Activated T-cell treated with anti-CD3 and anti-CD28 coated beads, Interleukin-2, amount 50 U/mL, for 48 hours (primary cell): Measurements from ENCODE around the gene IPO13.

Experiments used
- DNase-seq, 2 experiments: peaks; one replicate each; pipeline ENCODE4 v3.0.0-alpha.2; 2020

Gene IPO13

DNA sequence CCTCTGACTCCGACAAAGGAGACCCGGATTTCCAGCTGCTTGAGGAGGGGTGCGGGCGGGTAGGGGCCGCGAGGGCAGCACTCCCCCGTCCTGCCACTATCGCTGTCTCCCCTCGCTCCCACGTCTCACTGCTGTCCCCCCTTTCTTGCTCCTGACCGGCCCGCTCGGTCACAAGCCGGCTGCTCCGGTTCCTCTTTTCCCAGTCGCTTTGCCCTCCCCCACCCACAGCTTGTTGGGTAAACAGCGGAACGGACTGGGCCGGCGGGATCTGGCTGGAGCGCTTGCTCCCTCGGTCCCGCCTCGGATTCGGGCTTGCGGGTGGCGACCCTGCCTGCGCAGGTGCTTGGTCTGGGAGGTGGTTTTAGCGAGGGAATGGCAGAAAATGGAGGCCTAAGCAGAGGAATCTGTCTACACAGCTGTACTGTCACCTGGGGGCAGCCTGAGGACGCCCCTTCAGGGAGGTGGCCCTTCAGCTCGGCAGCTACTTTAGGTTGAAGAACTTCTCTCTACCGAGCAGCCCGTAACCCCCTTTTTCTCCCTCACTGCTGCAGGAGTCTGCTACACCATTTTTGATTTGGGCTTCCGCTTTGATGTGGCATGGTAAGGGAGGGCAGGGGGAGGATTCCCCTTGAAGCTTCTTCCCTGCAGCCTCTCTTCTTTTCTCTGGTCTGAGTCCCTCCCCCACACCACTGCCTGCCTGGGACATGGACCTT is 28.7 kb downstream of the IPO13 start:
- peak in 1 of 2 experiments; percentile 48 for DNase-seq

DNA sequence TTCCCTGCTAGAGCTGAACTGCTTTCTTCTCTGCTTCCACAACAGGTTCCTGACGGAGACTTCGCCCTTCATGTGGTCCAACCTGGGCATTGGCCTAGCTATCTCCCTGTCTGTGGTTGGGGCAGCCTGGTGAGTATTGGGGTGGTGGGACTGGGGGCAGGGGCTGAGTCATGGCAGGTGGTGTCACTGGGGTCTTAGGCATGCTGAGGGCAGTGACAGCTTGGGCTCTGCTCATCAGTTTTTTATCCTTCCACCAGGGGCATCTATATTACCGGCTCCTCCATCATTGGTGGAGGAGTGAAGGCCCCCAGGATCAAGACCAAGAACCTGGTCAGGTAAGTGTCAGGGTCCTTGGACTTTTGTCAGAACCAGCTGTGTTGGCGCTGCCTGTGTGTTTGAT is 29.3 kb downstream of the IPO13 start:
- DNase-seq: no peak

DNA sequence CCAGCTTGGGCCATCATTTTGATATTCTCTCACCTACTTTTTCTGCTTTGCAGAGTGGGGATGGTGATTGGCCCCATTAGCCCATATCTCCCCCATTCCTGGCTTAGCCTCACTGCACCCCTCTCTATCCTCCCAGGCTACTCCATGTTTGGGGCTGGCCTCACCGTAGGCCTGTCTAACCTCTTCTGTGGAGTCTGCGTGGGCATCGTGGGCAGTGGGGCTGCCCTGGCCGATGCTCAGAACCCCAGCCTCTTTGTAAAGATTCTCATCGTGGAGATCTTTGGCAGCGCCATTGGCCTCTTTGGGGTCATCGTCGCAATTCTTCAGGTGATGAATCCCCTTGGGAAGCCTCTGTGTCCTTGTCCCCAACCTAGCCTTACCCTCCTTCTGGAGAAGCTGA is 30.1 kb downstream of the IPO13 start:
- no peak for DNase-seq

DNA sequence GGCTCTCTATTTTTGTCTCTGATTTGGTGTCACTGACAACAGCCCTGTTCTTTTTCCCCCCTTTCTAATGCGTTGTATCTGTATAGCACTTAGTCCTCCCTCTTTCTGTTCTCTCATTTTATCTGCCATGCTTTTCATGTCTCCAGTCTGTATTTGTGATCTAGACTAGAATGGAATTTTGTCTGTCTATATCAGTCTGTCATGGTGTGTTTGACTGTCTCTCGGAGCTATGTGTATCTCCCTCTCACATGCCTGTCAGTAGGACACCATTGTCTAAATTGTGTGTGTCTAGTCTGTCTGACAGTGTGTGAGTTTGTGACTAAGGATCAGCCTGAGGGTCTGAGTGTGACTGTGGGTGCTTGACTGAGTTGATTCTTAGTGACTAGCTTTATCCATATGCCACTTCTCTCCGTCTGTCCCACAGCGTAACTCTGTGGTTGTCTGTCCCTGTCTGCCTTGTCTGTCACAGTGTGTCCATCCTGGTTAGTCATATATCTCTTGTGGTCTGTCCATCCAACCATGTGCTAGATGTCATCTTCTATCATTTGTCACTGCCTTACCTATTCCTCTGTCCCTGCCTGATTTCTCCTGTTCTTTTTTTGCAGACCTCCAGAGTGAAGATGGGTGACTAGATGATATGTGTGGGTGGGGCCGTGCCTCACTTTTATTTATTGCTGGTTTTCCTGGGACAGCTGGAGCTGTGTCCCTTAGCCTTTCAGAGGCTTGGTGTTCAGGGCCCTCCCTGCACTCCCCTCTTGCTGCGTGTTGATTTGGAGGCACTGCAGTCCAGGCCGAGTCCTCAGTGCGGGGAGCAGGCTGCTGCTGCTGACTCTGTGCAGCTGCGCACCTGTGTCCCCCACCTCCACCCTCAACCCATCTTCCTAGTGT is 30.9 kb downstream of the IPO13 start:
- DNase-seq: no peak

DNA sequence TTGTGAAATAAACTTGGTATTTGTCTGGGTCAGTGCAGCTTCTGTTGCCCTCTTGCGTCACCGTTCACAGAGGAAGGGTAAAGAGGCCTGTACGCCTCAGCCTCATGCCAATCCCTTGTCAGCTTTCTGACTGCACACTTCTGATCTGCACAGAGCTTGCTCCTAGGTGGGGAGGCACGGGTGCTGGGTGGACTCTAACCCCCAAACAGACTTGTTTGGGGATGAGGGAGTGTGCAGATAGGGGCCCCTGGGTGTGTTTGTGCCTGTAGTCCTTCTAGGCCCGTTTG is 31.5 kb downstream of the IPO13 start:
- no peak for DNase-seq

DNA sequence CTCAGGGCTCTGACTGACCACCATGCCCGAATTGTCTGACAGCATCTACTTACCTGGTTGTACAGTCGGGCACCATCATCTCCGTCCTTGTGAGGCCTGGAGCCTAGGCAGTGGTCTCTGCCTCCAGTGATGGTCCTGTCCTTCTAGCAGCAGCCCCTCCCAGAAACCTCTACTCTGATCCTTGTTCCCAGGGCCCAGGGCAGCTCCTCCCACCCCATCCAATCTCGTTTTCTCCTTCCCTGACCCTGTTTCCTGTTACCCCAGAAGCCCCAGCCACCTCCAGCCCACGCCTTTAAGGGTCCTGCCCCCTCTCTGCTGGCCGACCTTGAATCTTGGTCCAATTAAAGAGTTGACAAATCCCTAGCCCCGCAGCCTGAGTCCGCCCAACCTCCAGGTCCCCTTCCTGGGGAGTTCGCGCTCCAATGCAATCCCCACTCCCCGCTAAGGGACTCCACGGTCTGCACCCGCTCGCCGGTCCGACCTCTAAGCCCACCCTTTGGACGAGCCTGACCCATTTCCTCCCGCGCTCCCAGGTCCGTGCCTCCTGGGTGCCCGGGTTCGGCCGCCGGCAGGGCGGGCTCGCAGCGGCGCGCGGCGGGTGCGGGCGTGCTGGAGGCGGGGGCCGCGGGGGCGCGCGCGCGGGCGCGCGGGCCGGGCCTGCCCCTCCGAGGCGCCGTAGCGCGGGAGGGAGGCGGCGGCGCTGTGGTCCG is 32.0 kb downstream of the IPO13 start, which contains the start of gene B4GALT2:
TSS of gene B4GALT2 (plus strand) at position 660 of the 710 bp plus-strand sequence. CDS start 1,951 bp downstream, outside the sequence.
- DNase-seq: peak; percentile 59 to 70

DNA sequence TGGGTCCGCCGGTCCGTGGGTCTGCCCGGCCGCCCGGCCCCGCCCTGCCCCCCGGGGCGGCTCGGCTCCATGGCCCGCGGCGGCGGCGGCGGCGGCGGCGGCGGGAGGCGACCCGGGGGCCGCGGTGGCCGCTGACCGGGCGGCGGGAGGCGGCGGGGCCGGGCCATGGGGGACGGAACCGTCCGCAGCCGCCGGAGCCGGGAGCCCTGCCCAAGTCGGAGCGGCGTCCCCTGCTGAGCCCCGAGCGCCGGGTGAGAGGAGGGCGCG is 32.4 kb downstream of the IPO13 start:
- DNase-seq: peak in 1 of 2 experiments; percentile 28

DNA sequence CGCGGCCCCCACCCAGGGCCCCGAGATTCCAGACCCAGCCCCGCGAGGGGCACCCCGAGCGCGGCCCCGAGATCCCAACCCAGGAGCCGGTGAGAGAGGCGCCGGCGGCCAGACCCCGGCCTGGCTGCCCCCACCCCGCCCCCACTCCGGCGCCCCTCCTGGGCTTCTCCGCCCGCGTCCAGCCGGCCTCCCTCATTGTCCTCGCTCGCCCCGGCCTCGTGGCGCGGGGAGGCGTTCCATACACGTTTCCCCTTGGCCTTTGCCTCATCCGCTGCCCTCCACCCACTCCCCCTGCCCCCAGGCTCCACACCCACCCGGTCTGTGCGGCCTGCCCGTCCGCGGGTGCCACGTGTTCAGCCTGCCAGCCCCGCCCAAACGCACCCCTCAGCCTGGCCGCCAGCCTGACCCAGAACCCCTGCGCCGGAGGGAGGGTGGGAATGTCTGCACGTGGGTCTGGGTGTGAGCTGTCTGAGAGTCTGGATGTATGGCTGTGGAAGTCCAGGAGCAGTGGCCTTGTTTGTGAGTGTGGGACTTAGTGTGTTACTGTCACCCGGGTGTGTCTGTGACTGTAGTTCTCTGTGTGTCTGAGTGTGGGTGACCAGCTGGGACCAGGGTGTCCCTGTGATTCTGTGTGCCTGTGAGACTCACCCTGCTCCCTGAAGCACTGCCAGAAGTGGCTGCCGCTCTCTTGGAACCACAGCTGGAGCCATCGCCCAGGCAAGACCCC is 32.9 kb downstream of the IPO13 start:
- peak; percentile 65 to 70 for DNase-seq

DNA sequence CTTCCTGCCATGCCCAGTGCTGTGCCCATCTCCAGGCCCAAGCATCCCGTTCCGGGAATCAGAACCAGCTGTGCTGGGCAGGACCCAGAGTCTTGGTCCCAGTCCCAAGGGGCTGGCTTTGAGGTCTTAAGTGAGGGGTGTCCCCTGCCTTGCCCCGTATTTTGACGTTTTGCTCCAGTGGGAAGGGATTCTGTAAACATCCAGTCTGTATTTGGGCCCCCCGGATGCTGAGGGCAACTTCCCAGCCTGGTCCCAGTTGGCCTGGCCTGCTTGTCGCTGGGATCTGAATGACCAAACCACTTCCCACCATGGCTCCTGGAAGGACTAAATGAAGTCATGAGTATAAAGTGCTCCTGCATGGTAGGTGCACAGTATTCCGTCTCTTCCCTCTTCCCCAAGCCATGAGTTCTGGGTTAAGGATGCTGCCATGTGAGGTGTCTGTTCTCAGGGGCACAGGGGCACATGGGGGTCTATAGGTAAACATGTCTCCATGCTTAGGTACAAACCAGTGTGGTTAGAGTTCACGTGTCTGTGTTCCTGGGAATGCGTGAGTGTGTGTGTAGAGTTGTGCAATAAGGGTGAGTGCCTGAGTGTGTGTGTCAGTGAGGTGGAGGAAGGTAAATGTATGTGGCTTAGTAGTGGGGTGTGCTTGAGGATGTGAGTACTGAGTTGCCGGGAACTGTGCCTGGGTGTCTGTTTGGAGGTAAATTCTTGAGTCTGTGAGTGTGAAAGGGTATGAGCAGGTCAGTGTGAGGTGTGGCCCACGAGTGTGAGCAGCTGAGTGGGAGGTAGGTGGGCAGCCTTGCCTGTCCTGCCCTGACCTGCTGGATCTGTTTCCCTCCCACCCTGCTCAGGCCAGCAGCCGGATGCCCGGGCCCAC is 33.7 kb downstream of the IPO13 start:
- no peak for DNase-seq

DNA sequence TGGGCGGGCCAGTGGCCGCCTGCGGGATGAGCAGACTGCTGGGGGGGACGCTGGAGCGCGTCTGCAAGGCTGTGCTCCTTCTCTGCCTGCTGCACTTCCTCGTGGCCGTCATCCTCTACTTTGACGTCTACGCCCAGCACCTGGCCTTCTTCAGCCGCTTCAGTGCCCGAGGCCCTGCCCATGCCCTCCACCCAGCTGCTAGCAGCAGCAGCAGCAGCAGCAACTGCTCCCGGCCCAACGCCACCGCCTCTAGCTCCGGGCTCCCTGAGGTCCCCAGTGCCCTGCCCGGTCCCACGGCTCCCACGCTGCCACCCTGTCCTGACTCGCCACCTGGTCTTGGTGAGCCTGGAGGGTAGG is 34.4 kb downstream of the IPO13 start:
- DNase-seq: no peak

DNA sequence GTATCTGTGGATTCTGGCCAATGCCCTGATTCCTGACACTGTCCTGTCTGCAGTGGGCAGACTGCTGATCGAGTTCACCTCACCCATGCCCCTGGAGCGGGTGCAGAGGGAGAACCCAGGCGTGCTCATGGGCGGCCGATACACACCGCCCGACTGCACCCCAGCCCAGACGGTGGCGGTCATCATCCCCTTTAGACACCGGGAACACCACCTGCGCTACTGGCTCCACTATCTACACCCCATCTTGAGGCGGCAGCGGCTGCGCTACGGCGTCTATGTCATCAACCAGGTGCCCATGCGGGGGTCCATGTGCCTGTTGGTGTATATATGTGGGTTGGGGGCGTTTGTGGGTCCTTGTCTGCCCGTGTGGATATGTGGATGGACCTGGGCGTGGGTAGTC is 34.9 kb downstream of the IPO13 start:
- no peak for DNase-seq

DNA sequence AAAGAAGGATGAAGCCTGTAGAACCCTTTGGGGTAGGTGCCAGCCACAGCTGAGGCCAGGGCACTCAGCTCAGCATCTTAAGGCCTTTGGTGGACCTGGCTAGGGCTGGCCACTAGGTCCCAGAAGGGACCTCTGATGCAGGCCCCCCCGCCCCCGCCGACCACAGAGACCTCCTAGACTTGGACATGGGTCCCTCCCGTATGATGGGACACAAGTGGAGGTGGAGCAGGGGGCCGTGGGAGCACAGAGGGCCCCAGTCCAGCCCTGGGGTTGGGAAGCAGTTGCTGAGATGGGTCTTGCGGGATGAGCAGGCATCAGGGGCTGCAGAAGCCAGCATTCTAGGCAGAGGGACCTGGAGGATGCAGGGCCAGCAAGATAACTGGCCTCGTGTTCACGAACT is 35.5 kb downstream of the IPO13 start:
- DNase-seq: no peak

DNA sequence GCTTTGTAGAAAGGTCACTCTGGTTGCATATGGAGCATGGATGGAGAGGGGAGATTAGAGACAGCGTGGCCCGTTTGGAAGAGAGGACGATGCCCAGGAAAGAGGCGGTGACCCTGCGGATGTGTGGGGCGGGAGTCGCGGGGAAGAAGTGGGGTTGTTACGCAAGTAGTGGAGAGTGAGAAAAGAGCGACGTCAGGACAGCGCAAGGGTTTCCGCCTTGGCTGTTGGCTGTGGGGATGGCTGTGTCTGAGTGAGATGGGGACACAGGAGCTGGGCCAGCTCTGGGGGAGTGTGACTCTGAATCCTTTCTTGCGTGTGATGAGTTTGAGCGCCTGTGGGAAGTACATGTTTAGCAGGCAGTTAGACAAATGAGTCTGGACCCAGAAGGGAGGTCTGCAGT is 36.1 kb downstream of the IPO13 start:
- DNase-seq: no peak

DNA sequence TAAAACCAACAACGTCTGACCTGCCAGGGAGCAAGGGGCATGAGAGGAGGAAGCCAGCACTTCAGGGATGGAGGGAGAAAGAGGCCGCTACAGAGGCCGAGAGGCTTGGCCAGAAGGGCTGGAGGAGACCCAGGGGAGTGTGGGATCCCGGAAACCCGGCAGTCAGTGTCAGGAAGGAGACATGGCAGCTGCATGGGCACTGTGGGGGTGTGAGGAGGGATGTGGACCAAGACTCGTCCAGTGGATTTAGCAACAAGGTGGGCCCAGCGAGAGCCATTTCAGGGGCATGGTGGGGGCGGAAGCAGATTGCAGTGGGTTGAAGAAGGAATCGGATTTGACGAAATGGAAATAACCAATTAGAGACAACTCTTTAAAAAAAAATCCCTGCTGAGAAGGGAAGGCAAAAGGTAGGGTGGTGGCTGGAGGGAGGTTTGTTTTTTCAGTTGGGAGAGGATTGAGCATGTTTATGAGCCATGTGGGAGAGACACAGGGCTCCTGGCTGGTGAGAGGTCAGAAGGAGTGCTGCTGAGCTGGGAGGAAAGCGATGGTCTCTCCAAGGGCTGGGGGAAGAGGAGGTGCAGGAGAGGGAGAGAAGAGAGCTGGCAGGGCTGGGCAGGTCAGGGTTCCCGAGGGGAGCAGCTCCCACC is 36.6 kb downstream of the IPO13 start:
- DNase-seq: no peak

DNA sequence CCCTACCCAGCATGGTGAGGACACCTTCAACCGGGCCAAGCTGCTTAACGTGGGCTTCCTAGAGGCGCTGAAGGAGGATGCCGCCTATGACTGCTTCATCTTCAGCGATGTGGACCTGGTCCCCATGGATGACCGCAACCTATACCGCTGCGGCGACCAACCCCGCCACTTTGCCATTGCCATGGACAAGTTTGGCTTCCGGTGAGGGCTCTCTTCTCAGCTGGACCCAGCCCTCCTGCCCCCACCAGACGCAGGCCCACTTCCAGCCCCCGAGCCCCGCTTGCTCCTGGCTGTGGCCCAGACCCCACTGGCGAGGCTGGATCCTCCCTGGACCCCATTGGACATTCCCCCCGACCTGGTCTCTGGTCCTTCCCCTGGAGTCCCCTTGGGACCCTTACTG is 38.1 kb downstream of the IPO13 start:
- no peak for DNase-seq

DNA sequence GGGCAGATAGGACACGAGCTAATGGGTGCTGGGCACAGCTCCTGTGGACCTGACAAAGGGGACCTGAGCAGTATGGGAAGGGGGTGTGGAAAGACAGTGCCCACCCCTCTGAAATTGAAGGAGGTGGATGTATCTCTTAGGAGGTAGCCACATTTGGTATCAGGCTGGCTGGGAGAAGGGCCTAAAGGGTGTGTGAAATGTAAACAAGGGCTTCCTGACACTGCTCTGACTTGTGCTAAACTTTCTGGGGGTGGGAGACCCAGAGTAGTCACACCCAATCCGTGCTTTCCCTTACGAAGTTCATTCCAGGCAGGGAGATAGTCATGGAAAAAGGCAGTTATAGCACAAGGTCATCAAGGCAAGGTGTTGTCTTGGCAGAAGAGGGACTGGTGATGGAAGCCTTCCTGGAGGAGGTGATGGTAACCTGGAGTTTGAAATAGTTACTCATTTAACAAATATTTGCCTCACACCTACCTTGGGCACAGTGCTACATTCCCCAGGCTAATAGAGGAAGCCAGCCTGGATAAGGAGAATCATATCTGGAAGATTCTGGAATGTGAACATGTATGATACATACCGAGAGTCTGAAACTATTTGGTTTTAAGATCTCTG is 39.3 kb downstream of the IPO13 start:
- DNase-seq: no peak

DNA sequence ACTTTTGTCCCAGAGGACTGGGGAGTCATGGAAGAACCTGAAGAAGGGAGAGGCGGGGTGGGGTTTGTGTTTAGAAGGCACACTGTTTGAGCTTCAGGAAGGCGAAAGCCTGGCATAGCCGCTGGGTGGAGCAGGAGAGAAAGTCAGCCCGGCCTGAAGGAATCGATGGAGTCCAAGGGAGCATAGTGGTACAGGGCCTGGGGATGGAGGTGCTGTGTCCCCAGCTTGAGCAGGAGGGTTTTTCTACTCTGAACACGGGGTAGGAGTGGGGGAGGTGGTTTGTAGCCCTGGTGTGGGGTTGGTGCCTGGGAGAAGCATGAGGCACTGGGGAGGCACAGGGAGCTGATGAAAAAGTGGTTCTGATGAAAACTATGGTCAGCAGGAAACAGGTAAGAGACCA is 40.0 kb downstream of the IPO13 start:
- no peak for DNase-seq

DNA sequence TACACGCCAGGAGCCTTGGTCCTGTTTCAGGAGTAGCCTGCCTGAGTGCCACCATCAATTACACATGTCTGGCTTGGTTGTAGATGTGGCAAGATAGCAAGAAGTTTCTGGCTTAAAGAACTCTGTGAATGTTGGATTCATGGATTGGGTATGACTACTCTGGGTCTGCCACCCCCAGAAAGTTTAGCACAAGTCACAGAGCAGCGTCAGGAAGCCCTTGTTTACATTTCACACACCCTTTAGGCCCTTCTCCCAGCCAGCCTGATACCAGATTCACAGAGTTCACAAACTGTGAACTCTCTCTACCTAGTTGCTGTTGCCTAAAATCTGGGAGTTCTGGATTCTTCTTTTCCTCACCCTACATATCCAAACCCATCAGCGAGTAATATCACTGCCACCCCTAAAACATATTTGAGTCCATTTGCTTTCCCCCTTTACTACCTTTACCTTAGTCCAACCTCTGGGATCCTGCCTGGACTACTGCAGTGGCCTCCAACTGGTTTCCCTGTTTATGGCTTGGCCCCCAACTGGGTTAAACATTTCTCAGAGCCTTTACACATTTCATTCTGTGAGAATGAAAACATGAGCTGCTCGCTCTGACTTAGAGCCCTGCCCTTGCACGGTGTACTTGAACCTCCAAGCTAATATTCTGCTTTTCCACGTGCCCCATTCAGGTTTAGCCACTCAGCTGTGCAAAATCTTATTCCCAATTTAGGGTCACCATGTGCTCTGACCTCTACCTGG is 40.6 kb downstream of the IPO13 start:
- DNase-seq: no peak

DNA sequence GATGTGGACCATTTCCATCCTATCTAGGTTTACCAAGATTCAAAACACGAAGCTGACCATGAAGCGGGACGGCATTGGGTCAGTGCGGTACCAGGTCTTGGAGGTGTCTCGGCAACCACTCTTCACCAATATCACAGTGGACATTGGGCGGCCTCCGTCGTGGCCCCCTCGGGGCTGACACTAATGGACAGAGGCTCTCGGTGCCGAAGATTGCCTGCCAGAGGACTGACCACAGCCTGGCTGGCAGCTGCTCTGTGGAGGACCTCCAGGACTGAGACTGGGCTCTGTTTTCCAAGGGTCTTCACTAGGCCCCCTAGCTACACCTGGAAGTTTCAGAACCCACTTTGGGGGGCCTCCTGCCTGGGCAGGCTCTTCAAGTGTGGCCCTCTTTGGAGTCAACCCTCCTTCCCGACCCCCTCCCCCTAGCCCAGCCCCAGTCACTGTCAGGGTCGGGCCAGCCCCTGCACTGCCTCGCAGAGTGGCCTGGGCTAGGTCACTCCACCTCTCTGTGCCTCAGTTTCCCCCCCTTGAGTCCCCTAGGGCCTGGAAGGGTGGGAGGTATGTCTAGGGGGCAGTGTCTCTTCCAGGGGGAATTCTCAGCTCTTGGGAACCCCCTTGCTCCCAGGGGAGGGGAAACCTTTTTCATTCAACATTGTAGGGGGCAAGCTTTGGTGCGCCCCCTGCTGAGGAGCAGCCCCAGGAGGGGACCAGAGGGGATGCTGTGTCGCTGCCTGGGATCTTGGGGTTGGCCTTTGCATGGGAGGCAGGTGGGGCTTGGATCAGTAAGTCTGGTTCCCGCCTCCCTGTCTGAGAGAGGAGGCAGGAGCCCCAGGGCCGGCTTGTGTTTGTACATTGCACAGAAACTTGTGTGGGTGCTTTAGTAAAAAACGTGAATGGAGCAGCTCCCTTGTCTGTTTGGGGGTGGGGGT is 43.8 kb downstream of the IPO13 start:
- peak in 1 of 2 experiments; percentile 36 for DNase-seq

DNA sequence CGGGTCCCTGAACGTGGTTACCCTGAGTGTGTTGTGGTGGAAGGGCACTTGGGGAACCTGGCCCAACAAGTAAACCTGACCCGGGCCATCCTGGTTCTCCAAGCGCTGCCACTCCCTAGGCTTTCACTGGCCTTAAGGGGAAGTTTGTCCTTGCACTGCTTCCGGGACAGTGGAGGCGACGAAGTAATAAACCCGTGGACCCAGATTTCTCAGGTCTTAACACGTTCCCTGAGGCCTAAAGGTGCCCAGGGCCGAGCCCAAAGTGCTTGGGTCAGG is 44.4 kb downstream of the IPO13 start:
- DNase-seq: no peak
